Measurements from ENCODE around the gene MAP4K4. TPM values are rescaled to one million over a fixed set of nuclear protein-coding genes. Genes with fewer than 3 reads are reported as not detected.

Gene MAP4K4
- total and polyA plus RNA-seq, 5 donors from 2014 or later: 6.7 to 179 (median 14.7) TPM

- H3K9me3 Mint-ChIP-seq: no peaks in the 10 kb centered on the region
- H3K27ac Mint-ChIP-seq: no peak overlapping the region
- no peak for ATAC-seq (ENCODE audit: low read depth in 2 of 2)
- Histone ChIP-seq H3K36me3 (ENCODE audit: control insufficient read depth, insufficient read depth, low read length) (no peaks in the 10 kb centered on the region), H3K4me1 (ENCODE audit: control insufficient read depth, insufficient read depth, low read length, poor library complexity, severe bottlenecking) (peaks cover 72% of the 10 kb centered on the region), H3K4me3 (ENCODE audit: low read depth, low read length) (no peak overlapping the region), H3K27ac (ENCODE audit: insufficient read depth, low read length, poor library complexity, severe bottlenecking) (no peak overlapping the region), H3K27me3 (ENCODE audit: control insufficient read depth, insufficient read depth, low read length) (no peaks in the 10 kb centered on the region), H3K9me3 (ENCODE audit: control insufficient read depth in 2 of 2, low read length in 2 of 2) (no peaks in the 10 kb centered on the region)
- DNase-seq: no peak
- no peaks in the 10 kb centered on the region for H3K36me3 Mint-ChIP-seq
- H3K4me1 Mint-ChIP-seq: peaks cover 40 to 93% (median 77%) of the 10 kb centered on the region in 4 donors
- H3K27me3 Mint-ChIP-seq: no peaks in the 10 kb centered on the region
- H3K4me3 Mint-ChIP-seq: peak overlapping the region in 1 of 4 donors; percentile 33
Observed at GRCh38 chr2:101775092-101775491, 77.6 kb downstream of the MAP4K4 start.

GRCh38 chr2:101775636-101776035 is 78.1 kb downstream of the MAP4K4 start:
- Mint-ChIP-seq H3K27me3 (no peaks in the 10 kb centered on the region), H3K36me3 (no peaks in the 10 kb centered on the region), H3K9me3 (no peaks in the 10 kb centered on the region), H3K4me1 (peaks cover 44 to 93% (median 80%) of the 10 kb centered on the region in 4 donors), H3K27ac (no peak overlapping the region), H3K4me3 (peak overlapping the region in 1 of 4 donors; percentile 10)
- Histone ChIP-seq H3K4me1 (ENCODE audit: control insufficient read depth, insufficient read depth, low read length, poor library complexity, severe bottlenecking) (peaks cover 76% of the 10 kb centered on the region), H3K9me3 (ENCODE audit: control insufficient read depth in 2 of 2, low read length in 2 of 2) (no peaks in the 10 kb centered on the region), H3K27me3 (ENCODE audit: control insufficient read depth, insufficient read depth, low read length) (no peaks in the 10 kb centered on the region), H3K36me3 (ENCODE audit: control insufficient read depth, insufficient read depth, low read length) (no peaks in the 10 kb centered on the region), H3K27ac (ENCODE audit: insufficient read depth, low read length, poor library complexity, severe bottlenecking) (no peak overlapping the region), H3K4me3 (ENCODE audit: low read depth, low read length) (no peak overlapping the region)
- DNase-seq (no peak), ATAC-seq (ENCODE audit: low read depth in 2 of 2) (no peak)

GRCh38 chr2:101776172-101777043 is 78.9 kb downstream of the MAP4K4 start:
- Histone ChIP-seq H3K27me3 (ENCODE audit: control insufficient read depth, insufficient read depth, low read length) (no peaks in the 10 kb centered on the region), H3K4me1 (ENCODE audit: control insufficient read depth, insufficient read depth, low read length, poor library complexity, severe bottlenecking) (peaks cover 76% of the 10 kb centered on the region), H3K4me3 (ENCODE audit: low read depth, low read length) (no peak overlapping the region), H3K27ac (ENCODE audit: insufficient read depth, low read length, poor library complexity, severe bottlenecking) (no peak overlapping the region), H3K36me3 (ENCODE audit: control insufficient read depth, insufficient read depth, low read length) (no peaks in the 10 kb centered on the region), H3K9me3 (ENCODE audit: control insufficient read depth in 2 of 2, low read length in 2 of 2) (no peaks in the 10 kb centered on the region)
- no peak for DNase-seq
- Mint-ChIP-seq H3K4me1 (peaks cover 41 to 93% (median 80%) of the 10 kb centered on the region in 4 donors), H3K36me3 (no peaks in the 10 kb centered on the region), H3K27ac (no peak overlapping the region), H3K9me3 (no peaks in the 10 kb centered on the region), H3K4me3 (no peak overlapping the region), H3K27me3 (no peaks in the 10 kb centered on the region)
- ATAC-seq (ENCODE audit: low read depth in 2 of 2): no peak

- Mint-ChIP-seq H3K9me3 (no peaks in the 10 kb centered on the region), H3K36me3 (no peaks in the 10 kb centered on the region), H3K27ac (peak overlapping the region in 2 of 3 donors; percentile 6 to 9), H3K4me1 (peaks cover 49 to 93% (median 81%) of the 10 kb centered on the region in 4 donors), H3K27me3 (no peaks in the 10 kb centered on the region), H3K4me3 (peak overlapping the region in 2 of 4 donors; percentile 18 to 24)
- Histone ChIP-seq H3K27me3 (ENCODE audit: control insufficient read depth, insufficient read depth, low read length) (no peaks in the 10 kb centered on the region), H3K9me3 (ENCODE audit: control insufficient read depth in 2 of 2, low read length in 2 of 2) (no peaks in the 10 kb centered on the region), H3K27ac (ENCODE audit: insufficient read depth, low read length, poor library complexity, severe bottlenecking) (no peak overlapping the region), H3K4me1 (ENCODE audit: control insufficient read depth, insufficient read depth, low read length, poor library complexity, severe bottlenecking) (peaks cover 80% of the 10 kb centered on the region), H3K4me3 (ENCODE audit: low read depth, low read length) (no peak overlapping the region), H3K36me3 (ENCODE audit: control insufficient read depth, insufficient read depth, low read length) (no peaks in the 10 kb centered on the region)
- DNase-seq (no peak), ATAC-seq (ENCODE audit: low read depth in 2 of 2) (no peak)
Observed at GRCh38 chr2:101777337-101777736, 79.8 kb downstream of the MAP4K4 start.

GRCh38 chr2:101778102-101778501 is 80.6 kb downstream of the MAP4K4 start:
- Mint-ChIP-seq H3K36me3 (no peaks in the 10 kb centered on the region), H3K27me3 (no peaks in the 10 kb centered on the region), H3K4me1 (peaks cover 55 to 92% (median 81%) of the 10 kb centered on the region in 4 donors), H3K27ac (peak overlapping the region in 2 of 3 donors; percentile 6 to 15), H3K4me3 (peak overlapping the region in 2 of 4 donors; percentile 18 to 34), H3K9me3 (no peaks in the 10 kb centered on the region)
- Histone ChIP-seq H3K36me3 (ENCODE audit: control insufficient read depth, insufficient read depth, low read length) (no peaks in the 10 kb centered on the region), H3K4me3 (ENCODE audit: low read depth, low read length) (no peak overlapping the region), H3K9me3 (ENCODE audit: control insufficient read depth in 2 of 2, low read length in 2 of 2) (no peaks in the 10 kb centered on the region), H3K27me3 (ENCODE audit: control insufficient read depth, insufficient read depth, low read length) (no peaks in the 10 kb centered on the region), H3K27ac (ENCODE audit: insufficient read depth, low read length, poor library complexity, severe bottlenecking) (no peak overlapping the region), H3K4me1 (ENCODE audit: control insufficient read depth, insufficient read depth, low read length, poor library complexity, severe bottlenecking) (peaks cover 78% of the 10 kb centered on the region)
- DNase-seq: no peak
- no peak for ATAC-seq (ENCODE audit: low read depth in 2 of 2)

- no peak for ATAC-seq (ENCODE audit: low read depth in 2 of 2)
- H3K4me3 ChIP-seq (ENCODE audit: low read depth, low read length): peak overlapping the region; percentile 11
- H3K9me3 ChIP-seq (ENCODE audit: control insufficient read depth in 2 of 2, low read length in 2 of 2): no peaks in the 10 kb centered on the region
- Mint-ChIP-seq H3K4me1 (peaks cover 53 to 92% (median 81%) of the 10 kb centered on the region in 4 donors), H3K9me3 (no peaks in the 10 kb centered on the region), H3K36me3 (no peaks in the 10 kb centered on the region), H3K27me3 (no peaks in the 10 kb centered on the region), H3K27ac (peak overlapping the region in 2 of 3 donors; percentile 63 to 71), H3K4me3 (peak overlapping the region in 3 of 4 donors; percentile 51 to 58 (median 51))
- H3K27ac ChIP-seq (ENCODE audit: insufficient read depth, low read length, poor library complexity, severe bottlenecking): no peak overlapping the region
- H3K27me3 ChIP-seq (ENCODE audit: control insufficient read depth, insufficient read depth, low read length): no peaks in the 10 kb centered on the region
- peaks cover 72% of the 10 kb centered on the region for H3K4me1 ChIP-seq (ENCODE audit: control insufficient read depth, insufficient read depth, low read length, poor library complexity, severe bottlenecking)
- H3K36me3 ChIP-seq (ENCODE audit: control insufficient read depth, insufficient read depth, low read length): no peaks in the 10 kb centered on the region
- DNase-seq: no peak
Observed at GRCh38 chr2:101779190-101779589, 81.7 kb downstream of the MAP4K4 start.

- Histone ChIP-seq H3K9me3 (ENCODE audit: control insufficient read depth in 2 of 2, low read length in 2 of 2) (no peaks in the 10 kb centered on the region), H3K4me3 (ENCODE audit: low read depth, low read length) (peak overlapping the region; percentile 11), H3K4me1 (ENCODE audit: control insufficient read depth, insufficient read depth, low read length, poor library complexity, severe bottlenecking) (peaks cover 67% of the 10 kb centered on the region), H3K36me3 (ENCODE audit: control insufficient read depth, insufficient read depth, low read length) (no peaks in the 10 kb centered on the region), H3K27ac (ENCODE audit: insufficient read depth, low read length, poor library complexity, severe bottlenecking) (no peak overlapping the region), H3K27me3 (ENCODE audit: control insufficient read depth, insufficient read depth, low read length) (no peaks in the 10 kb centered on the region)
- Mint-ChIP-seq H3K27ac (peak overlapping the region in 1 of 3 donors; percentile 71), H3K27me3 (no peaks in the 10 kb centered on the region), H3K4me1 (peaks cover 55 to 89% (median 78%) of the 10 kb centered on the region in 4 donors), H3K4me3 (peak overlapping the region; percentile 21 to 58 (median 51)), H3K9me3 (no peaks in the 10 kb centered on the region), H3K36me3 (no peaks in the 10 kb centered on the region)
- ATAC-seq (ENCODE audit: low read depth in 2 of 2): no peak
- no peak for DNase-seq
Observed at GRCh38 chr2:101779656-101780055, 82.1 kb downstream of the MAP4K4 start.

Data from CD4-positive, CD25-positive, alpha-beta regulatory T cell (primary cell).